HFFc6 (cell line): ENCODE measurements around the gene ZNF619. TPM values are rescaled to one million over a fixed set of nuclear protein-coding genes. Genes with fewer than 3 reads are reported as not detected.
A peak's percentile ranks its signal among the peaks of the same experiment; 100 is the strongest.

Experiments used
- DNase-seq: peaks from one replicate; pipeline ENCODE4 v3.0.0-alpha.2; 2018
- H3K27ac Mint-ChIP-seq: 2 replicates; pipeline ENCODE4 v1.8.0; 2020; ENCODE audit warnings: mild to moderate bottlenecking, mixed read lengths
- H3K27me3 Mint-ChIP-seq: 2 replicates; pipeline ENCODE4 v1.8.0; 2021; ENCODE audit warnings: mild to moderate bottlenecking, moderate library complexity, mixed read lengths; ENCODE audit not compliant: insufficient read depth
- H3K36me3 Mint-ChIP-seq: 2 replicates; pipeline ENCODE4 v1.8.0; 2021; ENCODE audit warnings: low read depth, mixed read lengths
- H3K4me1 Mint-ChIP-seq: 2 replicates; pipeline ENCODE4 v1.8.0; 2020; ENCODE audit warnings: low read depth, mixed read lengths
- H3K4me3 Mint-ChIP-seq: 2 replicates; pipeline ENCODE4 v1.8.0; 2020; ENCODE audit warnings: mild to moderate bottlenecking, moderate library complexity, mixed read lengths
- H3K9me3 Mint-ChIP-seq: 2 replicates; pipeline ENCODE4 v1.8.0; 2020; ENCODE audit warnings: mild to moderate bottlenecking, mixed read lengths
- long read RNA-seq: library from polyadenylated mRNA; unstranded; transcript quantifications from one replicate; pipeline ENCODE4 v2.0.0, GENCODE V29; 2019
- total RNA-seq, 6 experiments: library from RNA; stranded (reverse); fragmentation: NEBNext Ultra II Directional; extraction: Animal tissue kit (Norgen Biotek cat#: 25700); gene quantifications; 2 replicates in 1 of 6; 3 replicates in 5 of 6; pipeline ENCODE4 v1.2.3, GENCODE V29; 2021
- TF ChIP-seq, protein P1 (sequence below): fragments of 200-600 bp; sonication (generic); IDR thresholded peaks from 2 replicates; pipeline ENCODE4 v1.5.0; 2021; ENCODE audit warnings: antibody characterized with exemption, mild to moderate bottlenecking

ZNF619 gene
- total RNA-seq, result 1 to 10 TPM; 3.2 to 5.1 (median 4.7) TPM
- long read RNA-seq, partial matches to known transcripts, result 0 of 2 reads
- long read RNA-seq, other reads (novel, unspliced or antisense), result 1 of 2 reads

GRCh38 chr3:40476478-40477470, at the start of gene ZNF619:
Gene ZNF619, plus strand, starts transcription at chr3:40477122. Its CDS starts 858 bp downstream, at chr3:40477980.
- H3K9me3 Mint-ChIP-seq, result no peaks in the 10 kb centered on the region
- DNase-seq, result peak; percentile 57
- TF ChIP-seq, protein P1, sequence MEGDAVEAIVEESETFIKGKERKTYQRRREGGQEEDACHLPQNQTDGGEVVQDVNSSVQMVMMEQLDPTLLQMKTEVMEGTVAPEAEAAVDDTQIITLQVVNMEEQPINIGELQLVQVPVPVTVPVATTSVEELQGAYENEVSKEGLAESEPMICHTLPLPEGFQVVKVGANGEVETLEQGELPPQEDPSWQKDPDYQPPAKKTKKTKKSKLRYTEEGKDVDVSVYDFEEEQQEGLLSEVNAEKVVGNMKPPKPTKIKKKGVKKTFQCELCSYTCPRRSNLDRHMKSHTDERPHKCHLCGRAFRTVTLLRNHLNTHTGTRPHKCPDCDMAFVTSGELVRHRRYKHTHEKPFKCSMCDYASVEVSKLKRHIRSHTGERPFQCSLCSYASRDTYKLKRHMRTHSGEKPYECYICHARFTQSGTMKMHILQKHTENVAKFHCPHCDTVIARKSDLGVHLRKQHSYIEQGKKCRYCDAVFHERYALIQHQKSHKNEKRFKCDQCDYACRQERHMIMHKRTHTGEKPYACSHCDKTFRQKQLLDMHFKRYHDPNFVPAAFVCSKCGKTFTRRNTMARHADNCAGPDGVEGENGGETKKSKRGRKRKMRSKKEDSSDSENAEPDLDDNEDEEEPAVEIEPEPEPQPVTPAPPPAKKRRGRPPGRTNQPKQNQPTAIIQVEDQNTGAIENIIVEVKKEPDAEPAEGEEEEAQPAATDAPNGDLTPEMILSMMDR, result no peak
- peaks cover 17% of the 10 kb centered on the region for H3K4me1 Mint-ChIP-seq
- peak within 1 kb of the TSS; percentile 97 for H3K4me3 Mint-ChIP-seq
- H3K27me3 Mint-ChIP-seq, result no peaks in the 10 kb centered on the region
- peak within 1 kb of the TSS; percentile 97 for H3K27ac Mint-ChIP-seq
- no peaks in the 10 kb centered on the region for H3K36me3 Mint-ChIP-seq

GRCh38 chr3:40432793-40433192, 44.1 kb upstream of the ZNF619 start:
- H3K4me3 Mint-ChIP-seq, result no peak overlapping the region
- H3K4me1 Mint-ChIP-seq, result no peaks in the 10 kb centered on the region
- DNase-seq, result no peak
- TF ChIP-seq, protein P1, result no peak
- no peaks in the 10 kb centered on the region for H3K9me3 Mint-ChIP-seq
- H3K27ac Mint-ChIP-seq, result no peak overlapping the region
- H3K36me3 Mint-ChIP-seq, result no peaks in the 10 kb centered on the region
- H3K27me3 Mint-ChIP-seq, result no peaks in the 10 kb centered on the region

DNA sequence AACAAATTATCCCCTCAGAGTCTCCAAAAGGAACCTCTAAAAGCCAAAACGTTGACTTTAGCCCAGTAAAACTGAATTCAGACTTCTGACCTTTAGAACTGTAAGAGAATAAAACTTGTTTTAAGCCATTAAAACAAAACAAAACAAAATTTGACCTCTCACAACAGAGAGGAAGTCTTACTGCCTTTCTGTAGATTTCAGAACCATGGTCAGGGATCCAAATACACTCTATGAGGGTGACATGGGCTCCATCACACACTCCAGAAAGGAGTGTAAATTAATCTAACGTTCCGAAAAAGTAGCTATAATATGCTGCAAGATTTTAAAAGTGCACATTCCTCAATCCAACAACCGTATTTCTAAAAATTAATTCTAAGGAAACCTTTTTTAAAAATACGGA, 39.0 kb upstream of the ZNF619 start:
- Mint-ChIP-seq H3K36me3 (no peaks in the 10 kb centered on the region), H3K27me3 (0 out of 2 replicates have a peak, but pooled peaks cover 1% of the 10 kb centered on the region), H3K4me1 (no peaks in the 10 kb centered on the region), H3K4me3 (no peak overlapping the region), H3K9me3 (no peaks in the 10 kb centered on the region; the same call in 1 of the 2 replicates), H3K27ac (no peak overlapping the region)
- TF ChIP-seq, protein P1, result no peak
- no peak for DNase-seq

DNA sequence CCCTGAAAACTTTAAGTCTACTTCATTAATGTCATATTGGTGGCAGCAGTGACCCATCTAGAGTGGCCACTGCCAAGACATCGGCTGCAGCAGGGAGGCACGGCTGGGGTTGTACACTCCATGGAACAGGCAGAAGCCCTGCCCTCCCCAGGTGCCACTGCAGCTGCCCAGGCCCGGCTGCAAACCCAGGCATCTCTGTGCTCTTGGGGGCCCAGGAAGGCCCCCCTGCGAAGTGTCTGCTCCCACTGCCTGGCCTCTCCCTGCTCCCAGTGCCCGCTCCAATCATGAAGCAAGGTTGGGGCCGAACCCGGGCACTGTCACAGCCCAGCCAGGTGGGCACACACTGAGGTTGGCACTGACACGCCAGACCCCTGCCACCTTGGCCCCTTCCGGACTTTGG, 31.9 kb upstream of the ZNF619 start:
- no peak for DNase-seq
- Mint-ChIP-seq H3K9me3 (no peaks in the 10 kb centered on the region; the same call in 1 of the 2 replicates), H3K4me3 (no peak overlapping the region), H3K4me1 (no peaks in the 10 kb centered on the region), H3K27me3 (peaks cover 4% of the 10 kb centered on the region; the same call in 1 of the 2 replicates), H3K27ac (no peak overlapping the region), H3K36me3 (no peaks in the 10 kb centered on the region)
- TF ChIP-seq, protein P1, result no peak

- H3K9me3 Mint-ChIP-seq, result no peaks in the 10 kb centered on the region; the same call in 1 of the 2 replicates
- DNase-seq, result no peak
- peaks cover 1% of the 10 kb centered on the region; the same call in 1 of the 2 replicates for H3K36me3 Mint-ChIP-seq
- peaks cover 2% of the 10 kb centered on the region; the same call in 1 of the 2 replicates for H3K4me1 Mint-ChIP-seq
- H3K27me3 Mint-ChIP-seq, result peaks cover 4% of the 10 kb centered on the region
- TF ChIP-seq, protein P1, result no peak
- H3K4me3 Mint-ChIP-seq, result no peak overlapping the region
- H3K27ac Mint-ChIP-seq, result no peak overlapping the region
Measured at GRCh38 chr3:40445880-40446279, 31.0 kb upstream of the ZNF619 start.
